ENCODE results near the gene CA14.

CA14 gene

GRCh38 chr1:150234309-150234565, 23.3 kb upstream of the CA14 start:
- Histone ChIP-seq H3K4me3 (ENCODE audit: low read length, poor library complexity, severe bottlenecking) (peak overlapping the region; percentile 100), H3K4me2 (ENCODE audit: low read depth, low read length, poor library complexity, severe bottlenecking) (peak overlapping the region; percentile 93), H3K4me1 (ENCODE audit: insufficient read depth, low read length, poor library complexity, severe bottlenecking) (peaks cover 27% of the 10 kb centered on the region), H3K9me2 (replicated peaks; ENCODE audit: low read depth, low read length) (no peaks in the 10 kb centered on the region), H3F3A (ENCODE audit: low read depth) (peaks cover 6% of the 10 kb centered on the region), H2AFZ (ENCODE audit: low read length) (no peak overlapping the region), H3K9me3 (ENCODE audit: insufficient read depth, low read depth, low read length) (no peaks in the 10 kb centered on the region), H3K79me2 (ENCODE audit: insufficient read depth, low read length) (peaks cover 68% of the 10 kb centered on the region), H3K27me3 (ENCODE audit: insufficient read depth, low read length, poor library complexity, severe bottlenecking) (peaks cover 10% of the 10 kb centered on the region), H4K20me1 (ENCODE audit: insufficient read depth, low read length, poor library complexity, severe bottlenecking) (peaks cover 17% of the 10 kb centered on the region), H3K9ac (ENCODE audit: low read depth, low read length, poor library complexity, severe bottlenecking) (peak overlapping the region; percentile 100), H3K36me3 (ENCODE audit: insufficient read depth, low read length) (peaks cover 8% of the 10 kb centered on the region)
- TF ChIP-seq CTCF (conservative IDR thresholded peaks at IDR 0.05; ENCODE audit: low read length) (no peak), EZH2phosphoT487 (IDR thresholded peaks at IDR 0.05; ENCODE audit: borderline replicate concordance) (no peak)

GRCh38 chr1:150234566-150235293, 22.8 kb upstream of the CA14 start:
- Histone ChIP-seq H3K9me3 (ENCODE audit: insufficient read depth, low read depth, low read length) (no peaks in the 10 kb centered on the region), H3K9ac (ENCODE audit: low read depth, low read length, poor library complexity, severe bottlenecking) (peak overlapping the region; percentile 100), H4K20me1 (ENCODE audit: insufficient read depth, low read length, poor library complexity, severe bottlenecking) (peaks cover 17% of the 10 kb centered on the region), H3K4me1 (ENCODE audit: insufficient read depth, low read length, poor library complexity, severe bottlenecking) (peaks cover 27% of the 10 kb centered on the region), H3F3A (ENCODE audit: low read depth) (peaks cover 6% of the 10 kb centered on the region), H2AFZ (ENCODE audit: low read length) (no peak overlapping the region), H3K79me2 (ENCODE audit: insufficient read depth, low read length) (peaks cover 63% of the 10 kb centered on the region), H3K36me3 (ENCODE audit: insufficient read depth, low read length) (peaks cover 8% of the 10 kb centered on the region; the same call in 1 of the 2 replicates), H3K4me3 (ENCODE audit: low read length, poor library complexity, severe bottlenecking) (peak overlapping the region; percentile 100), H3K4me2 (ENCODE audit: low read depth, low read length, poor library complexity, severe bottlenecking) (peak overlapping the region; percentile 93), H3K9me2 (replicated peaks; ENCODE audit: low read depth, low read length) (no peaks in the 10 kb centered on the region), H3K27me3 (ENCODE audit: insufficient read depth, low read length, poor library complexity, severe bottlenecking) (peaks cover 10% of the 10 kb centered on the region)
- TF ChIP-seq CTCF (conservative IDR thresholded peaks at IDR 0.05; ENCODE audit: low read length) (no peak), EZH2phosphoT487 (IDR thresholded peaks at IDR 0.05; ENCODE audit: borderline replicate concordance) (no peak)

- H3K79me2 ChIP-seq (ENCODE audit: insufficient read depth, low read length): peaks cover 56% of the 10 kb centered on the region
- peaks cover 17% of the 10 kb centered on the region for H4K20me1 ChIP-seq (ENCODE audit: insufficient read depth, low read length, poor library complexity, severe bottlenecking)
Observed at GRCh38 chr1:150235294-150235851, 22.2 kb upstream of the CA14 start.

More at GRCh38 chr1:150235294-150235851, 22.2 kb upstream of the CA14 start:
- TF ChIP-seq CTCF (conservative IDR thresholded peaks at IDR 0.05; ENCODE audit: low read length): no peak
- TF ChIP-seq EZH2phosphoT487 (IDR thresholded peaks at IDR 0.05; ENCODE audit: borderline replicate concordance): no peak
- peak overlapping the region; percentile 100 for H3K4me3 ChIP-seq (ENCODE audit: low read length, poor library complexity, severe bottlenecking)
- peak overlapping the region; percentile 93 for H3K4me2 ChIP-seq (ENCODE audit: low read depth, low read length, poor library complexity, severe bottlenecking)
- H3K9me3 ChIP-seq (ENCODE audit: insufficient read depth, low read depth, low read length): no peaks in the 10 kb centered on the region
- peaks cover 27% of the 10 kb centered on the region for H3K4me1 ChIP-seq (ENCODE audit: insufficient read depth, low read length, poor library complexity, severe bottlenecking)
- no peak overlapping the region for H2AFZ ChIP-seq (ENCODE audit: low read length)
- peak overlapping the region; percentile 100 for H3K9ac ChIP-seq (ENCODE audit: low read depth, low read length, poor library complexity, severe bottlenecking)
- peaks cover 6% of the 10 kb centered on the region for H3F3A ChIP-seq (ENCODE audit: low read depth)
- peaks cover 5% of the 10 kb centered on the region; the same call in 1 of the 2 replicates for H3K36me3 ChIP-seq (ENCODE audit: insufficient read depth, low read length)
- H3K27me3 ChIP-seq (ENCODE audit: insufficient read depth, low read length, poor library complexity, severe bottlenecking): peaks cover 10% of the 10 kb centered on the region
- no peaks in the 10 kb centered on the region for H3K9me2 ChIP-seq (replicated peaks; ENCODE audit: low read depth, low read length)

Measured in Loucy (cell line).